GM19035 (cell line): ENCODE measurements around the gene NOD1.
"Not testable (repeated sequence)": the region's sequence is repeated elsewhere in the genome, so short reads cannot be mapped to it uniquely, and the experiment has no call there.

Experiments
- ATAC-seq: cut with Tn5 transposase; IDR thresholded peaks from one replicate; pipeline ENCODE4 v1.9.1; 2021; ENCODE audit not compliant: unreplicated experiment

The NOD1 gene

DNA sequence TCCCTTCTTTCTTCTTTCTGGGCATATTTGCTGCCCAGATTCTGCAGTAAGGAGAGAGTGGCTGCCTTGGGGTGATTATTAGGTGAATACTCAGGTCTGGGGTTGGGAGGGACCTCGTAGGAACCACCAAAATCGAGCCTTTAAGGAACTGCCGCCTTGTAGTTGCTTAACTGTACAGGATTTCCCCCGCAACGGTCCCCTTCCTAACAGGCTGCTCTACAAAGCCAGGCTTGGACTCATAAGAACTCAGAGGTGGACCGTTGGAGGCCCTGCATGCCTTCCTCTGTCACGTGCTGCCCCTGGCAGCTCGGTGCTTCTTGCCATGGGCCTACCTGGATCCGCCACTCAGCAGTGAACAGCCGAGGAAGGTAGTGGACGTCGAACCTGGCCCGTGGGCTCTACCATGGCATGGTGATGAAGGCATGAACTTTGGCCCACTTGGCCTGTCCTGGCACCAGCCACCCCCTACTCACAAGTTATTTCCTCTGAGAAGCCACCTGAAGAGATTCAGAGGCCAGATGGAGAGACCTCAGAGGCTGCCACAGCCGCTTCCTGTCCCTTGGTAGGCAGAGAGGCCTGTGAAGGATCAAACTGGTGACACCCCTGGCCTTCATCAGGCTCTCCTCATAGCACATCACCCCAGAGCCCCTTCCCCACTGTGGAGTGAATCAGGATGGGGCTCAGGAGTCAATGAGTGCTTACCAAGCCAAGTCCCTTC, 54.6 kb downstream of the NOD1 start:
- ATAC-seq: no peak

DNA sequence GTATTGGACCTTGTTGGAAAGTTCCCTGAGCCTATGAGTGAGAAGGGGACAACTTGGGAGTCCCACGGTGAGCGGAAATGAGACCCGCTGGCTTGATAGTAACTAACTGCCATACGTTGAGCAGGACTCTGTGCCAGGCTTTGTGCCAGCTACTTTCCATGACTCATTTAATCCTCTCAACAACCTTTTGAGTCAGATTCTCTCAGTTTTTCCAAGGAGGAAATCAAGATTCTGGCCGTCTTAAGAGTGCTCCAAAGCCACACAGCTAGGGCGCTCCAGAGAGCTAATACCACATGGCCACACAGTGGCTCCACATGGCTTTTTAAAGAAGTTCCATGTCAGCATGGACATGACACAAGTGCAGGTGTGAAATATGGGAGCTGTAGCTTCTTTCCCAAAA, 55.7 kb downstream of the NOD1 start:
- no peak for ATAC-seq

DNA sequence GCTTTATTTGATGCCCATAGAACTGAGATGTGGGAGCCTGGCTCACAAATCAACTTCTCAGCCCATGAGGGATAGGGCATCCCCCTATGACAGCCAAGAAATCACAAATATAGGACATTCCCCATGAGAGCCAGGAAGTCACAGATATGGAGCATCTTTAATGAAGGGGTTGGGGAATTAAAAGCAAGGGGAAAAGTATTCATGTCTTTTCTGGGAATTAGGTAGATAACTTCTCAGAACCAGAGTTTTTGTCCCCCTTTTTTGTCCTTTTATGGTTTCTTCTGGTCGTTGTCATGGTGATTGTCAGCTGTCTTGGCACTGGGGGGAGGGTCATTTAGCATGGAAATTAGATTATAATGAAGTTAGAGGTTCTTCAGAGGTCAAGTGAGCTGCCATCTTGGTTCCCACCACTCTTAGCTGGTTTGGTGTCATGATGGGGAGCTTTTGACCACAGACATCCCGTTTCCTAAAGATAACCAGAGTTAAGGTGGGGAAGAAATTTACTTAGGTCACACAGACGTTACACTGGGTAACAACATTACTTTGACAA, 56.9 kb downstream of the NOD1 start:
- no peak for ATAC-seq

DNA sequence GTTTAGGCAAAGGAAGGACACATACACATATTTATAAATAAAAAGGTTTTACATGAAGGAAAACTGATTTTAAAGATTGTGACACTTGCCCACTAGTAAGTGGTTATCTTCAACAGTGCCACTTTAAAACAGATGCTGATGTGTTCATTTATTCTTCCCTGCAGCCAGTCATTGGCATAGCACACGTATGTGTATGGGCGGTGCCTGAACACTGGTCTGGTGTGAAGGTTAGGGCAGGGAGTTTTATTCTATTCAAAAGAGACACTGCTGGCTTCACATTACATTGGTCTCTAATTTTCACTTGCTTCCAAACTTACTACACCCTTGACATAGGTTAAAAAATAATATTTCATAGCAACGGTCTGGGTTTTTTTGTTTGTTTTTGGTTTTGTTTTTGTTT, 57.9 kb downstream of the NOD1 start:
- ATAC-seq: no peak

DNA sequence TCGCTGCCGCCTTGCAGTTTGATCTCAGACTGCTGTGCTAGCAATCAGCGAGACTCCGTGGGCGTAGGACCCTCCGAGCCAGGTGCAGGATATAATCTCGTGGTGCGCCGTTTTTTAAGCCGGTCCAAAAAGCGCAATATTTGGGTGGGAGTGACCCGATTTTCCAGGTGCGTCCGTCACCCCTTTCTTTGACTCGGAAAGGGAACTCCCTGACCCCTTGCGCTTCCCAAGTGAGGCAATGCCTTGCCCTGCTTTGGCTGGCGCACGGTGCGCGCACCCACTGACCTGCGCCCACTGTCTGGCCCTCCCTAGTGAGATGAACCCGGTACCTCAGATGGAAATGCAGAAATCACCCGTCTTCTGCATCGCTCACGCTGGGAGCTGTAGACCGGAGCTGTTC, 58.5 kb downstream of the NOD1 start:
- ATAC-seq: not testable (repeated sequence)

DNA sequence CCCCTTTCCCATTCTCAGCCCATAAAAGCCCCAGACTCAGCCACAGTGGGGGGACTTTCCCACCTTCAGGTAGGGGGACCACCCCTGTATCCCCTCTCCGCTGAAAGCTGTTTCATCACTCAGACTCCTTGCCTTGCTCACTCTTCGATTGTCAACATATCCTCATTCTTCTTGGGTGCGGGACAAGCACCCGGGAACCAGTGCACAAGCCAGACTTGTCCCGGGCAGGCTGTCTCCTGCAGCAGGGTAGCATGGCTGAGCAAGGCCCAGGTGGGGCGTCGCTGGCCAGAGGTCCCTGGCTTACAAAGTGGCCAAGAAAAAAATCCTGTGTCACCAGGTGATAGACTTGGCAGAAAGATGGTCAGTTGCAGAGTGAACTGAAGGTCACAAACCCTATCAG, 64.7 kb downstream of the NOD1 start:
- ATAC-seq: no peak

DNA sequence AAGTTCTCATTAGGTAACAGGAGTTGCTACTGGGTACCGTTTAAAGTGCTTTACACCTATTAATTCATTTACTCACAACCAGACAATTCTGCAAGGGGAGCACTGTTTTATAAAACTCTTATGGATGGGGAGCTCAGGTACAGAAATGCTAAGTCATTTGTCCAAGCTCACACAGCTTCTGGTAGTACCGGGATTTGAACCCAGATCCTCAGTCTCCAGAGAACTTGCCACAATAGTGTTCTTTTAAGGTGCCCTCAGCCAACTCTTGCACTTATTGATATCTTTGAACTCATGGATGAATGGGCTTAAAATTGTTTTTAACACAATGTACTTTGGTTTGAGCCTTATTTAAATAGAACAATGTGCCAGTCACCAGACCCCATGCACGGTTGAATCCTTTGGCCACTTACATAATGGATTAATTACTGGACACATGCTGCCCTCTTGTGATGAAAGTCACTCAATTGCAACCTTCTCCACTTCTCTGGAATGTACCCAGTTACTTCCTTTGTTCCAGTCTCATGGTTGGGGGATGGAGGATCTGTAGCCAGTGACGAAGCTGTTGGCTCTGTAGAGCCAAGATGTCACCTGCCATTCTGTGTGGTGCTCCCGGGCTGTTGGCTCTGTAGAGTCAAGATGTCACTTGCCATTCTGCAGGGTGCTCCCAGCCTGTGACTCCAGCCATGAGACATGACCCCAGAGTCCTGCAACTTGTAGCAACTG, 65.6 kb downstream of the NOD1 start:
- ATAC-seq: no peak

DNA sequence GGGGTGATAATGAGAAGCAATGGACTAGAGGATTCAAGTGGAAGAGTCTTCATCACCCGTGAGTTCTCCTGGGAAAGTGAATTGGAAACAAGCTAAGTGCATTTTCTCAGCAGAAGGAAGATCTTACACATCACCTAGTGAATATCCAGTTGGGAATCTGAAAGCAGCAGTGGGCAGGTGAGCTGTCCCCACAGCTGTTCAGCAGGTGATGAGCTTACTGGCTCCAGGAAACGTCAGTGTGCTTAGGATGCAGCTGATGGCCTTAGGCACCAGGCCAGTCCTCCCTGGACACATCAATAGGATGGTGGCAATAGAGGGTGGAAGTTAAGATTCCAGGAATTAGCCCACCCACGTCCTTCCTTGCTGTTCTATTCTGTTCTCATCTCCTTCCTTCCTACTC, 66.7 kb downstream of the NOD1 start:
- ATAC-seq: no peak

DNA sequence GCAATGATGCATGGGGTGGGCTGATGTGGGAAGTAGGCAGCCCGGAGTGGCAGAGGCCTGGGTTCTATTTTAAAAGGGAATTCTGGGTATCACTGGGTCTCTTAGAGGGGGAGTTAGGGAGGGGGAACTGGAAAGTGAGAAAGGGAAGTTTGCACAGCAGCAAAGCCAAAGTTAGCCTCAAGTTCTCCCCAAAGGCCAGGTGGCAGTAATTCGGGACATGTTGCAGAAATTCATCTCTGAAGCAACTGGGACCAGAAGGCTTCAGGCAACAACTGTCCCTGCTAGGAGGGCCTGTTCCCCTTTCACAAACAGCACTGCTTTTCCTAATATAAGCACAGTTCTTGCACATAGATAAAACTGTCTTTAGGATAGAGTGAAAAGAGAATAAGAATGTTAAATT, 67.4 kb downstream of the NOD1 start:
- no peak for ATAC-seq

DNA sequence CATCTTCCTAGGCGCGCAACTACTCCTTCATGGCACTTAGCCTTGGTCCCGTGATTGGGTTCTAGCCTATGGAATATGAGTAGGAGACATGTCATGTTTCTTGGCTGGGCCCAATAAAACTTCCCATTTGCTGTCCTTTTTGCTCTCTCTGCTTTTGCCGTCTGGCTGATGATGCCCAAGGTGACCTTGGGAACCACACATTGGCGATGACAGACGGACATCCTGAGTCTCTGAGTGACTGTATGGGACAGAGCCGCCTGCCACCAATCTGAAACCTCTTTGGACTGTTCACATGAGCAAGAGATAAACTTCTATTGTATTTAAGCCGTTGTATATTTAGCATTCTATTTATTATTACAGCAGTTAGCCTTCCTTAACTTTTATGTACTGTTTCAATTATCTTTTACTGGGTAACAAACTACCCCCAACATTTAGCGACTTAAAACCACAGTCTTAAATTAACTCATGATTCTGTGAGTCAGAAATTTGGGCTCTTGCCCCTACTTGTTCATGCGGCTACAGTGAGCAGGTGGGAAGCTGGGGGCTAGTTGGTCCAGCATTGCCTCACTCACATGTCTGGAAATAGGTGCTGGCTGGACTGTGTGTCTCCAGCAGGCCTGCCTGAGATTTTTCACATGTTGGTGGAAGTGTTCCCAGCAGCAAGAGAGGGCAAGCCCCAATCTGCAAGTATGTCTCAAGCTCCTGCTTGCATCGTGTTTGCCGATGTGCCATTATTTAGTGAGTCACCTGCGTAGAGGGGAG, 71.7 kb downstream of the NOD1 start:
- no peak for ATAC-seq

DNA sequence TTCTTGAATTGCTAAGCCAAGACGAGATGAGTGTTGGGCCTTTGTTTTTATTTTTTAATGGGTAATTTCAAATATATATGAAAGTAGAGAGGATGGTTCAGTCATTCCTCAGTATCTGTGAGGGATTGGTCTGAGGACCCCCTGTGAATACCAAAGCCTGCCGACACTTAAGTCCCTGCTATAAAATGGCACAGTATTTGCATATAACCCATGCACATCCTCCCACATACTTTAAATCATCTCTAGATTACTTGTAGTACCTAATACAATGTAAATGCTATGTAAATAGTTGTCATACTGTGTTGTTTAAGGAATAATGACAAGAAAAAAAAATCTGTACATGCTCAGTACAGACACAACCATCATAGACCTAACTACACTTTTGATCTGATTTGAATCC, 73.4 kb downstream of the NOD1 start:
- ATAC-seq: no peak

DNA sequence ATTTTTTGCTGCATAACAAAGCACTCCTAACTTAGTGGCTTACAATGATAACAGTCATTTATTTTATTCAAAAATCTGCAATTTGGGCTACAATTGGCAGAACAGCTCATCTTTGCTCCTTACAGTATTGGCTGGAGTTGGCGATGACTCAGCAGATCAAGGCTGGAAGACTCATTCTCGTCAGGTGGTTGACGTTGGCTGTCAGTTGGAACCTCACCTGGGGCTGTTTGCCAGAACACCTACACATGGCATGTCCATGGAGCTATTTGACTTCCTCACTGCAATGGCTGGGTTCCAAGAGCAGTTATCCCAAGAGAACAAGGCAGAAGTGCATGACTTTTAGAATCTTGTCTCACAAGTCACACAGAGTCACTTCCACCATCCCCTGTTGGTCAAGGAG, 75.1 kb downstream of the NOD1 start:
- no peak for ATAC-seq

DNA sequence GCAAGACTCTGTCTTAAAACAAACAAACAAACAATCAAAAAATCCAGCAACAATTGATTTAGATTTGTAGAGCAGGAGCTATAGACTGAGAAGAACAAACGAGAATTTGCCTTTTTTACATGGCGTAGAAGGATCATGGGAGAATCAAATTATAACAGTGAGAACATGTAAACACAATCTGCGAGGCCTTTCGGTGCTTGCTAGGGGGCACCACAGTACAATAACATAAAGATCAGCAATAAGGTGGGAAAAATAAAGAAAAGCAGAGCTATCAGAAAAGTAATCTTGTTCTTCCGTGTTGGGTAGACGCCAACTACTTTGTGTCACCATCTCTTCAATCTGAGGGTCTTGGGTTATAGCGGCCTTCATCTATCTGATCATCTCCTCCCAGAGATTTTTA, 82.2 kb downstream of the NOD1 start:
- no peak for ATAC-seq

DNA sequence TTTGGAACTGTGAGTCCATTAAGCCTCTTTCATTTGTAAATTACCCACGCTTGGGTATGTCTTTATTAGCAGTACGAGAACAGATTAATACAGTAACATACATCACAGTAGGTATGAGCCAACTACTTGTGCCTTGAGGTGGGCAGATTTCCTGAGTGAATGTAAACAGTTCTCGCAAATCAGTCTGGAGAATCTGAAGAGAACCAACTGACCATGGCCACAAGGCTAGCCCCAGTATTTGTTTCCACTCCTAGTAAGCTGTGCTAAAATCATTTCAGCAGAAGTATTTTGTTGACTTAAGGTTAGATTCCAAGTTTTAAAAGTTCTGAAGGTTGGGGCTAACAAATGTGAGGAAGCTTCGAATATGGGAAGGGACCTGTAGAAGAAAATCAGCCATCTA, 82.9 kb downstream of the NOD1 start:
- no peak for ATAC-seq

DNA sequence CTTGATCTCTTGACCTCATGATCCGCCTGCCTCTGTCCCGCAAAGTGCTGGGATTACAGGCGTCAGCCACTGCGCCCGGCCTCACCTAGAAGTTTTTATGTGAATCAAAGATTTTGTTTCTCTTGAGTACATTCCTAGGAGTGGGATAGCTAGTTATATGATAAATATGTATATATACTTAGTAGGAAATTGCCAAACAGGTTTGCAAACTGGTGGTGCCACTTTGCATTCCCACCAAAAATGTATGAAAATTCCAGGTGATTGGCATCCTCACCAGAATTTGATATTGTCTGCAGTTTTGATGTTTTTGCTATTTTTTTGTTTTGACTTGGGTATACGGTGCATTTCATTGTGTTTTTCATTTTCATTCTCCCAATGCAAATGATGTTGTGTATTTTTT, 86.8 kb downstream of the NOD1 start:
- ATAC-seq: no peak

DNA sequence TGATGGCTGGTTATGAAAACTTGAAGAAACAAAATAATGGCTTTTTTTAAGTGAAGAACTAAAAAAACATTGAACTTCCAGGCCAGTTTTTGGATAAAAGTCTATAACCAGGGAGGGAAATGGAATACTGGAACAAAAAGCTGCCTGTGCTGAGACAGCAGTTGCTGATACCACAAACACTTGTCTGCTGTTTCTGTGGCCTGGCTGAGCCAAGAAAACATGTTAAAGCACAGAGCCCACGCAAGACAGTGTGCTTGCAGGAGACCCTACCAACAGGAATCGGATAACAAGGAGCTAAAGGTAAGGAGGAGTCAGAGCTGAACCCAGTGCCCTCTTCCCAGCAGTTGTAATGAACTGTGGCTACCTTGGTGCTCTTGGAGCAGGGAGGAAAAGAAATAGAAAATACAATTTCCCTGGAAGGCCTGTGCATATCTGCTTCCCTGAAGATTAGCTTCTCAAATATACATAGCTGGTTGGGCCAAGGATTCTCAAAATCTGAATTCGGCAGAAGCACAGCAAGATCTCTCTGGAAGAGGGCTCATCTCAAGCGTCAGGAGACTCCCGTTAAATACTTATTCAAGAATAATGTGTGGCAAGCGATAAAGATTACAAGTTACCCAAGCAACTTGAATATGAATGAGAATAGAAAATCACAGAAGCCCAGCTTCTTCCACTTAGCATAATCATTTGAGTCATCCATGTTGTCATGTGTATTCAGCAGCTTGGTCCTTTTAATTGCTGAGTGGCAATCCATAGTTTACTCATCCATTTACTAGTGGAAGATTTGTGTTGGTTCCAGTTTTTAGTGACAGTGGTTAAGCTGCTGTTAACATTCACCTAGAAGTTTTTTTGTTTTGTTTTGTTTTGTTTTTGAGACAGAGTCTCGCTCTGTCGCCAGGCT, 87.6 kb downstream of the NOD1 start:
- ATAC-seq: no peak

DNA sequence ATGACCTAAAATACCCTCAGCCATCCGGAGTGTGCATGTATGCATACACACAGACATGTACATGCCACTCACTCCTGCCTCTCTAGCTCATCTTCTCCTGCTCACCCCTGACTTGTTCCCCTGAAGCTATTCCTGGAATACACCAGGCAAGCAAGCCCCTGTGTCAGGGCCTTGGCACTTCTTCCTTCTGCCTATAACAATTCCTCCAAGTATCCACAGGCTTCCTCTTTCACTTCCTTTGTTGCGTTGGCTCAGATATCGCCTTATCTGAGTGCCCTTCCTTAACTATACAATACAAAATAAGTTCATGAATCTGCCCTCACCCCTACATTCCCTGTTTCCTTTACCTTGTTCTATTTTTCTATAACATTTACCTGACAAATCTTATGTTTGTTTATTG, 88.8 kb downstream of the NOD1 start:
- ATAC-seq: no peak

DNA sequence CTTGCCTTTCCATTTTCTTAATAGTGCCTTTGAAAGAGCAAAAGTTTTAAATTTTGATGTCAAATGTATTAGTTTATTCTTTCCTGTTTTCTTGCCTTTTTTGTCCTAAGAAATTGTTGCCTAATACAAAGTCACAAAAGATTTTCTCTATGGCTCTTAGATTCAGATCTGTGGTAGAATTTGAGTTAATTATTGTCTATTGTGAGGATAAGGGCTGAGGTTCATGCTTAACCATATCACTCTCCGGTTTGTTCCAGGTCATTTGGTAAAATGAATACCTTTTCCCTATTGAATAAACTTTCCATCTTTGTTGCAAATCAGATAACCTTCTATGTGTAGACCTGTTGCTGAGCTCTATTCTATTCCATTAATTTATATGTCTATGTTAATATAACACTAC, 96.0 kb downstream of the NOD1 start:
- no peak for ATAC-seq

DNA sequence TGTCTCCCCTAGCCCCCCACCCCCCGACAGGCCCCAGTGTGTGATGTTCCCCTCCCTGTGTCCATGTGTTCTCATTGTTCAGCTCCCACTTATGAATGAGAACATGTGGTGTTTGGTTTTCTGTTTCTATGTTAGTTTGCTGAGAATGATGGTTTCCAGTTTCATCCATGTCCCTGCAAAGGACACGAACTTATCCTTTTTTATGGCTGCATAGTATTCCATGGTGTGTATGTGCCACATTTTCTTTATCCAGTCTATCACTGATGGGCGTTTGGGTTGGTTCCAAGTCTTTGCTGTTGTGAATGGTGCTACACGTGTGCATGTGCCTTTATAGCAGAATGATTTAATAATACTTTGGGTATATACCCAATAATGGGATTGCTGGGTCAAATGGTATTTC, 97.8 kb downstream of the NOD1 start:
- ATAC-seq: not testable (repeated sequence)

DNA sequence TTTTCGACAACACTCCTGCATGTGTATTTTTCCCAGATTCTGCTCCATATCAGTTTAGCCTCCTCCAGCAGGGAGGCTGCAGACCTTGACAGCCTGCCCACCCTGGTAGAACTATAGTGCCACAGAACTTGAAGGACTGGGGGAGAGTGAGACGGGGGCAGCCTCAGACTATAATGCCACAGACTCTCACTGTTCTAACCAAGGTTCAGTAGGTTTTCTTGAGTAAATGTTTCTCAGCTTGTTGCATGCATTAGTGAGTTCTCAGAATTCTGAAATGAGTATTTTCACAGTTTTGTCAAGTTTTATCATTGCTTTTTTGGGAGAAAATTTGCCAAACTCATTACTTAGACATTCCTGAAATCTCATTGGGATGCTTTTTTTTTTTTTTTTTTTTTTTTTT, 98.3 kb downstream of the NOD1 start:
- no peak for ATAC-seq

DNA sequence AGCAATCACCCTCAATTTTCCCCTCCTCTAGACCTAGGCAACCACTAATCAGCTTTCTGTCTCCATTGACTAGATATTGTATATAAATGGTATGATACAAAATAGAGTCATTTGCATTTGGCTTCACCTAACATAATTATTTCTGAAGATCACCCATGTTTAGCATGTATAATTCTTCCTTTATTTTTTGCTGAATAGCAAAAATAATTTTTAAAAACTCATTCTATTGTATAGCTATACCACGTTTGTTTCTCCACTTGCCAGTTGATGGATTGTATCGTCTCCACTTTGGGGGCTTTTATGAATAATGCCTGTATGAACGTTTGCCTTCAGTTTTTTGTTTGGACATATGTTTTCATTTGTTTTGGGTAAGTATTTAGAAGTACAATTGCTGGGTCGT, 98.8 kb downstream of the NOD1 start:
- ATAC-seq: no peak
